Upper lobe of right lung (tissue), 1 donor: ENCODE results near the gene RYR1. TPM values are rescaled to one million over a fixed set of nuclear protein-coding genes. Genes with fewer than 3 reads are reported as not detected.
"Not testable (repeated sequence)": the region's sequence is repeated elsewhere in the genome, so short reads cannot be mapped to it uniquely, and the experiment has no call there.

Experiments used
- ATAC-seq: fragments of 200-7000 bp; cut with Tn5 transposase; one replicate; pipeline ENCODE4 v1.9.1; 2020; ENCODE audit warnings: mild to moderate bottlenecking, moderate library complexity
- DNase-seq: peaks from one replicate; pipeline ENCODE4 v3.0.0-alpha.2; 2020
- H3K27ac ChIP-seq: fragments of 200-600 bp; one replicate; pipeline ENCODE4 v1.8.0; 2022
- H3K27me3 ChIP-seq: fragments of 200-600 bp; one replicate; pipeline ENCODE4 v1.8.0; 2022; ENCODE audit warnings: mild to moderate bottlenecking
- H3K36me3 ChIP-seq: fragments of 200-600 bp; one replicate; pipeline ENCODE4 v1.8.0; 2022
- H3K4me1 ChIP-seq: fragments of 200-600 bp; one replicate; pipeline ENCODE4 v1.8.0; 2022
- H3K4me3 ChIP-seq: fragments of 200-600 bp; one replicate; pipeline ENCODE4 v1.8.0; 2022; ENCODE audit warnings: mild to moderate bottlenecking
- H3K9me3 ChIP-seq: fragments of 200-600 bp; one replicate; pipeline ENCODE4 v1.8.0; 2022
- intact Hi-C: fragments of 100-400 bp; cut with DNase I; formaldehyde crosslinking; loops from one replicate; pipeline ENCODE4 v1.11.0; 2022
- total RNA-seq: library from RNA; stranded (reverse); fragmentation: NEBNext Ultra II Directional; extraction: Animal tissue kit (Norgen Biotek cat#: 25700); gene quantifications from one replicate; pipeline ENCODE4 v1.2.1, GENCODE V29; 2021
- TF ChIP-seq, protein P1 (sequence below): fragments of 200-600 bp; IDR thresholded peaks from one replicate; pipeline ENCODE4 v1.8.0; 2022; ENCODE audit warnings: antibody characterized with exemption
- donor health status: DM: no; HTN: yes; CAD: no; lungs with severe emphysema.

The RYR1 gene
- total RNA-seq, 1 donor from 2014 or later, result 6.5 TPM

DNA sequence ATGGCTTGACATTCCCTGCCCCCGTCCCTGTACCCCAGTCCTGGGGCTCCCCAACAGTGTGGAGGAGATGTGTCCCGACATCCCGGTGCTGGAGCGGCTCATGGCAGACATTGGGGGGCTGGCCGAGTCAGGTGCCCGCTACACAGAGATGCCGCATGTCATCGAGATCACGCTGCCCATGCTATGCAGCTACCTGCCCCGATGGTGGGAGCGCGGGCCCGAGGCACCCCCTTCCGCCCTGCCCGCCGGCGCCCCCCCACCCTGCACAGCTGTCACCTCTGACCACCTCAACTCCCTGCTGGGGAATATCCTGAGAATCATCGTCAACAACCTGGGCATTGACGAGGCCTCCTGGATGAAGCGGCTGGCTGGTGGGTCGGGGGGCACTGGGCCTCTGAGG lies 83.8 kb downstream of the RYR1 start:
- Histone ChIP-seq H3K36me3 (no peaks in the 10 kb centered on the region), H3K9me3 (no peaks in the 10 kb centered on the region), H3K4me1 (no peaks in the 10 kb centered on the region), H3K4me3 (no peak overlapping the region), H3K27me3 (no peaks in the 10 kb centered on the region), H3K27ac (no peak overlapping the region)
- TF ChIP-seq, protein P1, sequence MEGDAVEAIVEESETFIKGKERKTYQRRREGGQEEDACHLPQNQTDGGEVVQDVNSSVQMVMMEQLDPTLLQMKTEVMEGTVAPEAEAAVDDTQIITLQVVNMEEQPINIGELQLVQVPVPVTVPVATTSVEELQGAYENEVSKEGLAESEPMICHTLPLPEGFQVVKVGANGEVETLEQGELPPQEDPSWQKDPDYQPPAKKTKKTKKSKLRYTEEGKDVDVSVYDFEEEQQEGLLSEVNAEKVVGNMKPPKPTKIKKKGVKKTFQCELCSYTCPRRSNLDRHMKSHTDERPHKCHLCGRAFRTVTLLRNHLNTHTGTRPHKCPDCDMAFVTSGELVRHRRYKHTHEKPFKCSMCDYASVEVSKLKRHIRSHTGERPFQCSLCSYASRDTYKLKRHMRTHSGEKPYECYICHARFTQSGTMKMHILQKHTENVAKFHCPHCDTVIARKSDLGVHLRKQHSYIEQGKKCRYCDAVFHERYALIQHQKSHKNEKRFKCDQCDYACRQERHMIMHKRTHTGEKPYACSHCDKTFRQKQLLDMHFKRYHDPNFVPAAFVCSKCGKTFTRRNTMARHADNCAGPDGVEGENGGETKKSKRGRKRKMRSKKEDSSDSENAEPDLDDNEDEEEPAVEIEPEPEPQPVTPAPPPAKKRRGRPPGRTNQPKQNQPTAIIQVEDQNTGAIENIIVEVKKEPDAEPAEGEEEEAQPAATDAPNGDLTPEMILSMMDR, result no peak
- intact Hi-C loops, result no loop called here
- ATAC-seq (no peak), DNase-seq (no peak)

DNA sequence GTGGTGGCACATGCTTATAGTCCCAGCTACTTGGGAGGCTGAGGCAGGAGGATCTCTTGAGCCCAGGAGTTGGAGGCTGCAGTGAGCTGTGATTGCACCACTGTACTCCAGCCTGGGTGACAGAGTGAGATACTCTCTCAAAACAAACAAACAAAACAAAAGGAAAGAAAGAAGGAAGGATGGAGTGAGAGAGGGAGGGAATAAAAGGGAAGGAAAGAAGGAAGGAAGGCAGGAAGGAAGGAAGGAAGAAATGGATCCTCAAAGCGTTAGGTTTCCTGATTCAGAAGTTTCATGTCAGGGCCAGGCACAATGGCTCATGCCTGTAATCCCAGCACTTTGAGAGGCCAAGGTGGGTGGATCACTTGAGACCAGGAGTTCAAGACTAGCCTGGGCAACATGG lies 84.5 kb downstream of the RYR1 start:
- H3K4me1 ChIP-seq, H3K27me3 ChIP-seq, H3K36me3 ChIP-seq, H3K27ac ChIP-seq, intact Hi-C loops, H3K4me3 ChIP-seq, ATAC-seq, H3K9me3 ChIP-seq, DNase-seq: not testable (repeated sequence)

DNA sequence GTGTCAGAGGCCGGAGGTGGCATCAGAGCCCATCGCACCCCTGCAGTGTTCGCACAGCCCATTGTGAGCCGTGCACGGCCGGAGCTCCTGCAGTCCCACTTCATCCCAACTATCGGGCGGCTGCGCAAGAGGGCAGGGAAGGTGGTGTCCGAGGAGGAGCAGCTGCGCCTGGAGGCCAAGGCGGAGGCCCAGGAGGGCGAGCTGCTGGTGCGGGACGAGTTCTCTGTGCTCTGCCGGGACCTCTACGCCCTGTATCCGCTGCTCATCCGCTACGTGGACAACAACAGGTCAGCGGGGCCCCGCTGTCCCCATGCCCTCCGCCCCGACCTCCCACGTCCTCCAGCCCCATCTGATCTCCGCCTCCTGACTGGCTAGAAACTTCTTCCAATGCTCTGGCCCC lies 85.7 kb downstream of the RYR1 start:
- ATAC-seq, result no peak
- Histone ChIP-seq H3K27me3 (no peaks in the 10 kb centered on the region), H3K27ac (no peak overlapping the region), H3K36me3 (no peaks in the 10 kb centered on the region), H3K9me3 (no peaks in the 10 kb centered on the region), H3K4me1 (no peaks in the 10 kb centered on the region), H3K4me3 (no peak overlapping the region)
- no peak for DNase-seq
- TF ChIP-seq, protein P1, result no peak
- intact Hi-C loops, result no loop called here

DNA sequence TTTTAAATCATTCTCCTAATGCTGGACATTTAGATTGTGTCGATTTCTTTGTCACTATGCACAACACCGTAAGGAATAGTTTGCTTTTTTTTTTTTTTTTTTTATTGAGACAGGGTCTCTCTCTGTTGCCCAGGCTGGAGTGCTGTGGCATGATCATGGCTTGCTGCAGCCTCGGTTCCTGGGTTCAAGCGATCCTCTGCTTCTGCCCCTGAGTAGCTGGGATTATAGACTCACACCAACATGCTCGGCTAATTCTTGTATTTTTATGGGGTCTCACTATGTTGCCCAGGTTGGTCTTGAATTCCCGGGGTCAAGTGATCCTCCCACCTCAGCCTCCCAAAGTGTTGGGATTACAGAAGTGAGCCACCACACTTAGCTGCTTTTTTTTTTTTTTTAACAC lies 86.5 kb downstream of the RYR1 start:
- Histone ChIP-seq H3K27me3 (no peaks in the 10 kb centered on the region), H3K27ac (no peak overlapping the region), H3K4me1 (no peaks in the 10 kb centered on the region), H3K36me3 (no peaks in the 10 kb centered on the region), H3K4me3 (no peak overlapping the region), H3K9me3 (no peaks in the 10 kb centered on the region)
- no peak for DNase-seq
- TF ChIP-seq, protein P1, result no peak
- ATAC-seq, result no peak
- intact Hi-C loops, result no loop called here

DNA sequence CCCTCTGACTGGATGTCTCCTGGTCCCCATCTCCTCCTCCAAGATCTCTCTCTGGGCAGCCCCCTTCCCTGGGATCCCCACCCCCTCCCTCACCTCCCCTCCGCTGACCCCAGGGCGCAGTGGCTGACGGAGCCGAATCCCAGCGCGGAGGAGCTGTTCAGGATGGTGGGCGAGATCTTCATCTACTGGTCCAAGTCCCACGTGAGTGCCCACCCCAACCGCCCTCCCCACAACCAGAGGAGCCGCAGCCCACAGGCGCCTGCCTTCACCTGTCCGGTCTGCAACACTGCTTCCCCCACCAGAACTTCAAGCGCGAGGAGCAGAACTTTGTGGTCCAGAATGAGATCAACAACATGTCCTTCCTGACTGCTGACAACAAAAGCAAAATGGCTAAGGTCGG lies 89.4 kb downstream of the RYR1 start:
- Histone ChIP-seq H3K4me3 (no peak overlapping the region), H3K4me1 (no peaks in the 10 kb centered on the region), H3K36me3 (no peaks in the 10 kb centered on the region), H3K9me3 (no peaks in the 10 kb centered on the region), H3K27me3 (no peaks in the 10 kb centered on the region), H3K27ac (no peak overlapping the region)
- ATAC-seq (no peak), DNase-seq (no peak)
- TF ChIP-seq, protein P1, result no peak
- intact Hi-C loops, result no loop called here

DNA sequence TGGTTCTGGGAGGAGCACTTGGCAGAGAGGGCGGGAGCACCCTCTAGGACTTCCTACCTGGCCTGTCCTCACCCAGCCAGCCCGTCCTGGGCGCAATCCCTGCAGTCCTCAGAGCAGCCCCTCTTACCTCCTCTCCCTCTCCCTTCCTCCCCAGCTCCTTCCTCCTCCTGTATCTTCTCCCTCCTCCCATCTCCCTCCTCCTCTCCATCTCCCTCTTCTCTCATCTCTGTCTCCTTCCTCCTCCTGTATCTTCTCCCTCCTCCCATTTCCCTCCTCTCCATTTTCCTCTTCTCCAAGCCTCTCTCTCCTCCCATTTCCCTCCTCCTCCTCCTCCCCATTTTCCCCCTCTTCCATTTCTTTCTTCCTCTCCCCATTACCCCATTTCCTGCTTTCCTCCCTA lies 89.8 kb downstream of the RYR1 start:
- TF ChIP-seq, protein P1, result no peak
- ATAC-seq, result no peak
- Histone ChIP-seq H3K4me1 (no peaks in the 10 kb centered on the region), H3K27me3 (no peaks in the 10 kb centered on the region), H3K27ac (no peak overlapping the region), H3K4me3 (no peak overlapping the region), H3K9me3 (no peaks in the 10 kb centered on the region), H3K36me3 (no peaks in the 10 kb centered on the region)
- intact Hi-C loops, result no loop called here
- no peak for DNase-seq
